Epithelial cell of esophagus (primary cell): Measurements from ENCODE around the gene GPC6.

Source experiments
- DNase-seq: peaks from one replicate; pipeline ENCODE4 v3.0.0; 2010; ENCODE audit warnings: low read depth
- H3K4me3 ChIP-seq: 2 replicates; pipeline ENCODE4 v1.5.1; 2011; ENCODE audit warnings: mild to moderate bottlenecking, low read length, control low read depth
- CTCF ChIP-seq: IDR thresholded peaks from 2 replicates; pipeline ENCODE4 v1.5.1; 2011; ENCODE audit warnings: low read depth, mild to moderate bottlenecking, low read length, control low read depth, inconsistent platforms; ENCODE audit not compliant: insufficient read depth; ENCODE audit errors: missing control alignments

GPC6 gene

GRCh38 chr13:94093652-94094315 is 867.2 kb downstream of the GPC6 start:
- TF ChIP-seq CTCF, result no peak
- no peak for DNase-seq
- H3K4me3 ChIP-seq, result no peak overlapping the region

- no peak overlapping the region for H3K4me3 ChIP-seq
- no peak for TF ChIP-seq CTCF
- no peak for DNase-seq
Measured at GRCh38 chr13:94109715-94110374, 883.2 kb downstream of the GPC6 start.

- peak; percentile 50 for DNase-seq
- TF ChIP-seq CTCF, result no peak
- no peak overlapping the region for H3K4me3 ChIP-seq
Measured at GRCh38 chr13:94112227-94112626, 885.6 kb downstream of the GPC6 start.

GRCh38 chr13:94112731-94113130 is 886.1 kb downstream of the GPC6 start:
- TF ChIP-seq CTCF, result no peak
- DNase-seq, result no peak

GRCh38 chr13:94113245-94113644 is 886.6 kb downstream of the GPC6 start:
- no peak overlapping the region for H3K4me3 ChIP-seq
- no peak for TF ChIP-seq CTCF
- DNase-seq, result no peak

More at GRCh38 chr13:94112731-94113130, 886.1 kb downstream of the GPC6 start:
- H3K4me3 ChIP-seq, result no peak overlapping the region

GRCh38 chr13:94114166-94114565 is 887.6 kb downstream of the GPC6 start:
- DNase-seq, result no peak

More at GRCh38 chr13:94114166-94114565, 887.6 kb downstream of the GPC6 start:
- no peak for TF ChIP-seq CTCF
- H3K4me3 ChIP-seq, result no peak overlapping the region
